NCI-H146 treated with DMSO at 0.1 percent for 48 hours (cell line): Measurements from ENCODE around the gene NANP.
"Not testable (repeated sequence)": the region's sequence is repeated elsewhere in the genome, so short reads cannot be mapped to it uniquely, and the experiment has no call there.

ENCODE experiments used
- DNase-seq: peaks from one replicate; lab custom pipeline; 2025; ENCODE audit not compliant: unreplicated experiment; lab: John Stamatoyannopoulos, UW

NANP gene

GRCh38 chr20:25606094-25606695, 17.6 kb downstream of the NANP start:
- no peak for DNase-seq

- DNase-seq: no peak
Observed at GRCh38 chr20:25605148-25605547, 18.7 kb downstream of the NANP start.

GRCh38 chr20:25604611-25605010, 19.2 kb downstream of the NANP start:
- DNase-seq: no peak

GRCh38 chr20:25602914-25603309, 20.9 kb downstream of the NANP start:
- DNase-seq: not testable (repeated sequence)

GRCh38 chr20:25602191-25602913, 21.5 kb downstream of the NANP start:
- DNase-seq: not testable (repeated sequence)

GRCh38 chr20:25601659-25602058, 22.2 kb downstream of the NANP start:
- no peak for DNase-seq

GRCh38 chr20:25600632-25601031, 23.2 kb downstream of the NANP start:
- DNase-seq: no peak

- no peak for DNase-seq
Observed at GRCh38 chr20:25592135-25592852, 31.5 kb downstream of the NANP start.

- DNase-seq: not testable (repeated sequence)
Observed at GRCh38 chr20:25590778-25591177, 33.0 kb downstream of the NANP start.

GRCh38 chr20:25588491-25588890, 35.3 kb downstream of the NANP start:
- DNase-seq: no peak

GRCh38 chr20:25587536-25587935, 36.3 kb downstream of the NANP start:
- DNase-seq: no peak

GRCh38 chr20:25586877-25587276, 36.9 kb downstream of the NANP start:
- DNase-seq: no peak

GRCh38 chr20:25584905-25585704, 38.7 kb downstream of the NANP start, which contains the start of gene NINL:
NINL (minus strand) TSS chr20:25585531; CDS start chr20:25526587, 58,944 bp downstream.
- DNase-seq: peak; percentile 60

- DNase-seq: not testable (repeated sequence)
Observed at GRCh38 chr20:25583607-25584006, 40.2 kb downstream of the NANP start.

GRCh38 chr20:25580711-25581110, 43.1 kb downstream of the NANP start:
- no peak for DNase-seq

- no peak for DNase-seq
Observed at GRCh38 chr20:25579081-25579770, 44.6 kb downstream of the NANP start.

GRCh38 chr20:25576783-25577530, 46.9 kb downstream of the NANP start:
- DNase-seq: no peak

GRCh38 chr20:25574411-25574810, 49.4 kb downstream of the NANP start:
- no peak for DNase-seq

- no peak for DNase-seq
Observed at GRCh38 chr20:25573288-25574251, 50.2 kb downstream of the NANP start.
